Endothelial cell of umbilical vein (primary cell): ENCODE measurements around the gene HSPB8. TPM values are rescaled to one million over a fixed set of nuclear protein-coding genes. Genes with fewer than 3 reads are reported as not detected.

ENCODE experiments used
- BruUV-seq: library from RNA; stranded (reverse); fragments of 400-500 nt; replicated peaks from 2 replicates; lab custom pipeline; 2021; lab: Mats Ljungman, UMichigan
- CTCF ChIA-PET: fragments of 300-600, 350-600 bp; sonication (Branson Sonifier 250); formaldehyde crosslinking; loops from one replicate; lab custom pipeline; 2021; ENCODE audit warnings: antibody characterized with exemption, inconsistent platforms; lab: Charles Lee
- POLR2A ChIA-PET: fragments of 300-600, 350-600 bp; sonication (Branson Sonifier 250); formaldehyde crosslinking; loops from one replicate; lab custom pipeline; 2021; ENCODE audit warnings: antibody characterized with exemption, inconsistent platforms; lab: Charles Lee
- DNase-seq: peaks from one replicate; pipeline ENCODE4 v3.0.0-alpha.2; 2011; ENCODE audit warnings: low read depth, low spot score
- FAIRE-seq: peaks from 2 replicates; lab custom pipeline; 2011; peaks lifted over from hg19 to GRCh38; lab: Jason Lieb, UNC
- H2AFZ ChIP-seq: 2 replicates; pipeline ENCODE4 v1.6.0; 2012; ENCODE audit warnings: low read depth, low read length, control low read depth, inconsistent platforms
- H3K27ac ChIP-seq: 2 replicates; pipeline ENCODE4 v1.5.1; 2011; ENCODE audit warnings: low read depth, mild to moderate bottlenecking, control low read depth, low read length, moderate library complexity; ENCODE audit not compliant: insufficient read depth
- H3K27me3 ChIP-seq, 2 experiments: 2 replicates each; pipeline versions ENCODE4 v1.6.0 to v1.6.1; 2011; ENCODE audit warnings: low read length in 2 of 2, mixed read lengths in 1 of 2; ENCODE audit not compliant: control insufficient read depth in 2 of 2, insufficient read depth in 2 of 2
- H3K36me3 ChIP-seq, 2 experiments: 2 replicates in 1 of 2; 3 replicates in 1 of 2; pipeline ENCODE4 v1.5.1; 2011; ENCODE audit warnings: low read length in 2 of 2, mild to moderate bottlenecking in 1 of 2, moderate library complexity in 1 of 2; ENCODE audit not compliant: control insufficient read depth in 2 of 2, insufficient read depth in 2 of 2; ENCODE audit errors: extremely low read depth in 1 of 2
- H3K4me1 ChIP-seq: 3 replicates; pipeline ENCODE4 v1.5.1; 2011; ENCODE audit warnings: mild to moderate bottlenecking, low read length; ENCODE audit not compliant: control insufficient read depth, insufficient read depth; ENCODE audit errors: extremely low read depth
- H3K4me2 ChIP-seq: 2 replicates; pipeline ENCODE4 v1.6.1; 2011; ENCODE audit warnings: low read length, control low read depth, mixed read lengths; ENCODE audit not compliant: insufficient read depth
- H3K4me3 ChIP-seq, 3 experiments: fragments of 200-600 bp in 1 of 3; sonication (generic), shearing (Covaris generic) in 1 of 3; replicated peaks in 1 of 3; 2 replicates each; pipeline ENCODE4 v1.5.1; 2011 to 2016; ENCODE audit warnings: control low read depth in 3 of 3, low read length in 3 of 3, mild to moderate bottlenecking in 2 of 3, inconsistent platforms in 1 of 3, low read depth in 1 of 3, moderate library complexity in 1 of 3; ENCODE audit not compliant: insufficient read depth in 1 of 3
- H3K79me2 ChIP-seq: 2 replicates; pipeline ENCODE4 v1.6.0; 2012; ENCODE audit warnings: low read length, inconsistent platforms; ENCODE audit not compliant: control insufficient read depth, insufficient read depth
- H3K9ac ChIP-seq: replicated peaks from 2 replicates; pipeline ENCODE3; 2011; ENCODE audit warnings: low read length, control low read depth; ENCODE audit not compliant: insufficient read depth; ENCODE audit errors: extremely low read depth
- H3K9me1 ChIP-seq: replicated peaks from 3 replicates; pipeline ENCODE4 v1.6.0; 2011; ENCODE audit warnings: mild to moderate bottlenecking, low read length; ENCODE audit not compliant: control insufficient read depth, insufficient read depth; ENCODE audit errors: extremely low read depth
- H3K9me3 ChIP-seq: replicated peaks from 2 replicates; pipeline ENCODE4 v1.5.1; 2012; ENCODE audit warnings: low read length, inconsistent platforms; ENCODE audit not compliant: control insufficient read depth, insufficient read depth
- H4K20me1 ChIP-seq: replicated peaks from 2 replicates; pipeline ENCODE3; 2011; ENCODE audit warnings: mild to moderate bottlenecking, low read length; ENCODE audit not compliant: control insufficient read depth, insufficient read depth; ENCODE audit errors: extremely low read depth
- CTCF ChIP-seq, 2 donors: IDR thresholded peaks; 1 replicate in 1 of 2; 2 replicates in 1 of 2; pipeline ENCODE4 v1.5.1; 2011; ENCODE audit warnings: low read length in 2 of 2, mild to moderate bottlenecking in 2 of 2, moderate library complexity in 2 of 2, control low read depth in 1 of 2, inconsistent platforms in 1 of 2, low read depth in 1 of 2; ENCODE audit not compliant: insufficient read depth in 1 of 2; ENCODE audit errors: extremely low read depth in 1 of 2
- EZH2 ChIP-seq: IDR thresholded peaks from 2 replicates; pipeline ENCODE4 v1.6.1; 2012; ENCODE audit warnings: borderline replicate concordance, low read depth, mild to moderate bottlenecking, moderate library complexity, low read length, inconsistent platforms; ENCODE audit not compliant: severe bottlenecking
- FOS ChIP-seq: IDR thresholded peaks from 2 replicates; pipeline ENCODE4 v1.6.1; 2011; ENCODE audit warnings: mild to moderate bottlenecking, low read length, moderate library complexity, borderline replicate concordance; ENCODE audit not compliant: insufficient read depth
- GATA2 ChIP-seq: IDR thresholded peaks from 2 replicates; pipeline ENCODE4 v1.7.0; 2011; ENCODE audit warnings: low read depth, mild to moderate bottlenecking, moderate library complexity, mixed read lengths, low read length; ENCODE audit not compliant: insufficient read length, insufficient read depth
- JUN ChIP-seq: IDR thresholded peaks from 2 replicates; pipeline ENCODE4 v1.6.1; 2011; ENCODE audit warnings: borderline replicate concordance, low read depth; ENCODE audit not compliant: insufficient read length, insufficient read depth
- MAX ChIP-seq: IDR thresholded peaks from 2 replicates; pipeline ENCODE4 v1.6.1; 2011; ENCODE audit not compliant: insufficient read depth, insufficient read length
- MYC ChIP-seq: IDR thresholded peaks from one replicate; pipeline ENCODE4 v1.6.1; 2011; ENCODE audit warnings: mild to moderate bottlenecking, low read depth, low read length
- POLR2A ChIP-seq: IDR thresholded peaks from 2 replicates; pipeline ENCODE4 v1.6.1; 2012; ENCODE audit warnings: low read depth, mild to moderate bottlenecking, control low read depth, low read length
- POLR2AphosphoS5 ChIP-seq: IDR thresholded peaks from 2 replicates; pipeline ENCODE4 v1.6.1; 2012; ENCODE audit warnings: low read depth, mild to moderate bottlenecking, control low read depth, low read length, moderate library complexity; ENCODE audit not compliant: insufficient read depth
- dilution Hi-C: fragments of 300-500 bp; cut with MboI; formaldehyde crosslinking; loops from one replicate; pipeline ENCODE4 v1.15.0; 2019; ENCODE audit warnings: low sequenced_read_pairs; ENCODE audit not compliant: extremely low pct_ligation_motif_present
- intact Hi-C: fragments of 100-400 bp; cut with micrococcal nuclease; formaldehyde crosslinking; loops from one replicate; pipeline ENCODE4 v1.10.0; 2022
- polyA plus RNA-seq, 4 experiments: library from polyadenylated mRNA; depleted of rRNA in 3 of 4; stranded (reverse) in 3 of 4; unstranded in 1 of 4; fragments of >200 nt; gene quantifications; 2 replicates each; pipeline versions ENCODE4 v1.2.1 to v1.2.3, GENCODE V29; 2011 to 2012; ENCODE audit warnings: missing spikeins in 1 of 4
- total RNA-seq: library from RNA; stranded (reverse); gene quantifications from 2 replicates; pipeline ENCODE4 v1.2.3, GENCODE V29; 2021

HSPB8 gene
- total and polyA plus RNA-seq, 2 donors (not counting 3 experiments of a cell fraction or from before 2014, with no cell fraction given), result 10.8 to 14.7 TPM

GRCh38 chr12:119129827-119130434, 48.8 kb upstream of the HSPB8 start:
- ChIA-PET POLR2A (no interaction called here), CTCF (no interaction called here)
- no peaks in the 10 kb centered on the region for H3K9me3 ChIP-seq
- FAIRE-seq (no peak), DNase-seq (no peak)
- H3K4me3 ChIP-seq, result no peak overlapping the region
- H3K4me1 ChIP-seq, result no peaks in the 10 kb centered on the region
- dilution Hi-C loops, result no loop called here
- no peaks in the 10 kb centered on the region for H3K9me1 ChIP-seq
- H3K27me3 ChIP-seq, result no peaks in the 10 kb centered on the region
- H3K27ac ChIP-seq, result no peak overlapping the region
- H3K4me2 ChIP-seq, result no peak overlapping the region
- intact Hi-C loops, result no loop called here
- no peaks in the 10 kb centered on the region for H4K20me1 ChIP-seq
- no peaks in the 10 kb centered on the region for H3K36me3 ChIP-seq
- no peak overlapping the region for H3K9ac ChIP-seq
- H2AFZ ChIP-seq, result no peak overlapping the region
- H3K79me2 ChIP-seq, result no peaks in the 10 kb centered on the region
- BruUV-seq, result no TSS peak
- TF ChIP-seq MYC (no peak), POLR2AphosphoS5 (no peak), CTCF (IDR thresholded peaks at IDR 0.05; ENCODE audit: extremely low read depth in 1 of 2, insufficient read depth in 1 of 2, low read depth in 1 of 2, low read length in 2 of 2) (no peak), EZH2 (no peak), FOS (no peak), MAX (no peak), POLR2A (no peak), JUN (no peak), GATA2 (no peak)
